Neural cell (in vitro differentiated cells): ENCODE results near the gene STX1A. TPM values are rescaled to one million over a fixed set of nuclear protein-coding genes. Genes with fewer than 3 reads are reported as not detected.

Experiments
- H2AFZ ChIP-seq: fragments of 200-600, 300-800 bp; sonication (generic), shearing (Covaris generic); 2 replicates; pipeline ENCODE4 v1.6.0; 2014; ENCODE audit warnings: low read depth, mild to moderate bottlenecking, antibody characterized with exemption, low read length, moderate library complexity
- H3F3A ChIP-seq: fragments of 200-600 bp; shearing (Covaris generic); 2 replicates; pipeline ENCODE4 v1.6.1; 2016; ENCODE audit warnings: mild to moderate bottlenecking, moderate library complexity, mixed read lengths, antibody characterized with exemption, low read length; ENCODE audit not compliant: insufficient read depth, poor library complexity, severe bottlenecking
- H3K27ac ChIP-seq: fragments of 200-600, 300-800 bp; sonication (generic), shearing (Covaris generic); 2 replicates; pipeline ENCODE4 v1.5.1; 2014; ENCODE audit warnings: mild to moderate bottlenecking, low read length, moderate library complexity
- H3K27me3 ChIP-seq: fragments of 300-800, 200-600 bp; sonication (generic), shearing (Covaris generic); 2 replicates; pipeline ENCODE4 v1.6.0; 2014; ENCODE audit warnings: mild to moderate bottlenecking, low read depth, low read length, moderate library complexity; ENCODE audit not compliant: insufficient read depth
- H3K36me3 ChIP-seq: fragments of 300-800, 200-600 bp; sonication (generic), shearing (Covaris generic); 2 replicates; pipeline ENCODE4 v1.5.1; 2014; ENCODE audit warnings: mild to moderate bottlenecking, antibody characterized with exemption, low read length, moderate library complexity; ENCODE audit not compliant: insufficient read depth
- H3K4me2 ChIP-seq: fragments of 300-800, 200-600 bp; sonication (generic), shearing (Covaris generic); 2 replicates; pipeline ENCODE4 v1.6.0; 2014; ENCODE audit warnings: mild to moderate bottlenecking, low read length
- H3K4me3 ChIP-seq: fragments of 300-800, 200-600 bp; sonication (generic), shearing (Covaris generic); 2 replicates; pipeline ENCODE4 v1.5.1; 2014; ENCODE audit warnings: mild to moderate bottlenecking, low read length, moderate library complexity
- H3K79me2 ChIP-seq: fragments of 200-600 bp; shearing (Covaris generic); replicated peaks from 2 replicates; pipeline ENCODE4 v1.6.0; 2014; ENCODE audit warnings: mild to moderate bottlenecking, low read length, moderate library complexity; ENCODE audit not compliant: insufficient read depth
- H3K9ac ChIP-seq: fragments of 300-800, 200-600 bp; sonication (generic), shearing (Covaris generic); 2 replicates; pipeline ENCODE4 v1.6.1; 2016; ENCODE audit warnings: mild to moderate bottlenecking, low read length, mixed read lengths
- H3K9me2 ChIP-seq: fragments of 200-600 bp; shearing (Covaris generic); 2 replicates; pipeline ENCODE4 v1.6.1; 2016; ENCODE audit warnings: mild to moderate bottlenecking, low read length, mixed read lengths; ENCODE audit not compliant: insufficient read depth
- H3K9me3 ChIP-seq: fragments of 200-600, 300-800 bp; sonication (generic), shearing (Covaris generic); 2 replicates; pipeline ENCODE4 v1.6.1; 2016; ENCODE audit warnings: mild to moderate bottlenecking, mixed run types, low read length, moderate library complexity, mixed read lengths
- H4K20me1 ChIP-seq: fragments of 200-600 bp; shearing (Covaris generic); 2 replicates; pipeline ENCODE4 v1.6.1; 2016; ENCODE audit warnings: mild to moderate bottlenecking, mixed run types; ENCODE audit not compliant: insufficient read depth
- EP300 ChIP-seq: fragments of 450-650 bp; conservative IDR thresholded peaks from 2 replicates; pipeline ENCODE4 v1.6.1; 2014; ENCODE audit warnings: antibody characterized with exemption, mild to moderate bottlenecking, moderate library complexity; ENCODE audit not compliant: poor library complexity, severe bottlenecking
- EZH2 ChIP-seq: fragments of 200-600, 300-800 bp; shearing (Covaris generic), sonication (generic); IDR thresholded peaks from 2 replicates; pipeline ENCODE4 v1.6.1; 2014; ENCODE audit warnings: antibody characterized with exemption, low read length, borderline replicate concordance, mild to moderate bottlenecking; ENCODE audit not compliant: insufficient read depth, poor library complexity, severe bottlenecking
- MXI1 ChIP-seq: fragments of 450-650 bp; conservative IDR thresholded peaks from 2 replicates; pipeline ENCODE4 v1.6.1; 2014; ENCODE audit warnings: antibody characterized with exemption, mild to moderate bottlenecking; ENCODE audit not compliant: poor library complexity, severe bottlenecking
- POLR2AphosphoS5 ChIP-seq: IDR thresholded peaks from 2 replicates; pipeline ENCODE4 v1.6.1; 2012
- RAD21 ChIP-seq: fragments of 450-650 bp; conservative IDR thresholded peaks from 2 replicates; pipeline ENCODE4 v1.6.1; 2014; ENCODE audit warnings: antibody characterized with exemption, mild to moderate bottlenecking, moderate library complexity
- SMC3 ChIP-seq: fragments of 450-650 bp; conservative IDR thresholded peaks from 2 replicates; pipeline ENCODE4 v1.6.1; 2014; ENCODE audit warnings: antibody characterized with exemption, mild to moderate bottlenecking, moderate library complexity; ENCODE audit not compliant: poor library complexity
- TAF1 ChIP-seq: IDR thresholded peaks from 2 replicates; pipeline ENCODE4 v1.6.1; 2012; ENCODE audit warnings: low read depth
- polyA plus RNA-seq: library from polyadenylated mRNA; depleted of rRNA; stranded (reverse); fragments of >200 nt; gene quantifications from 2 replicates; pipeline ENCODE4 v1.2.3, GENCODE V29; 2014
- TF ChIP-seq, protein P1 (sequence below): fragments of 450-650 bp; IDR thresholded peaks from 2 replicates; pipeline ENCODE4 v1.5.1; 2014; ENCODE audit warnings: antibody characterized with exemption, mild to moderate bottlenecking, moderate library complexity; ENCODE audit not compliant: poor library complexity, severe bottlenecking
- TF ChIP-seq, protein P2 (sequence below): IDR thresholded peaks from 2 replicates; pipeline ENCODE4 v1.6.1; 2012; ENCODE audit warnings: borderline replicate concordance

Gene STX1A
- polyA plus RNA-seq, 1 donor from 2014 or later, result 123 TPM

DNA sequence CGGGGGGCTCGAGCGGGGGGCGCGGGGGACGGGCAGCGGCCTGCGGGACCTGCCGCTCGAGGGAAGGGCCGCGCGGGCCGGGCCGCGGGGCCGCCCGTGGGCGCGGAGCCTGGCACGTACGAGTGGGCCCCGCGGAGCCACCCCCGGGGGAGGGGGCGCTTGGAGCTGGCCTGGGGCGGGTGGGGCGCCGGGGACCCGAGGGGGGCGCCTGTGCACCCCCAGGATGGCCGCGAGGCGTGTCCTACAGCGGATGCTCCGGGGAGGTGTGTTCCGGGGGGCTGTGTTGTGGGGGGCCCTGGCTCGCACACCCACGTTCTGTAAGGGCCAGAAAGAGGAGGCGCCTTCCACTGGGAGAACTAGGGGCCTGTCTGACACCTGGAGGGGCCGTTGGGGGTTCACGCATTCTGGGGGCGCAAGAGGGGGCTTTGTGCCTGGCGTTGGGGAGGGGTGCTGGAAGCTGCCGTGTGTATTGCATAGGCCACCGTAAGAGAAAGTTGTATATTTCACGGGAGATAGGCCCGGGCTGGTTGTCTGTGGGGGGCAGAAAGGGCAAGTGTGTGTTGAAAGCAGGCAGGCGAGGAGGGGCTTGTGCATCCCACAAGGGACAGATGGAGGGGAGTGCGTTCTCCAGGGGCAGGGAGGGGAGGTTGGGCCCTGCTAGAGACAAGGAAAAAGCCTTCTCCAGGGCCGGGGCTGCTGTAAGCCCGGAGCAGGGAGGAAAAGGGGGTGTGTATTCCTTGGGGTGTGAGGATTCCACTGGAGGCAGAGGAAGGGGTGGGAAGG, 51.2 kb downstream of the STX1A start:
- TF ChIP-seq POLR2AphosphoS5 (peak; percentile 31), EZH2 (no peak), MXI1 (no peak), TAF1 (peak; percentile 66), EP300 (no peak), SMC3 (no peak)
- TF ChIP-seq, protein P1, sequence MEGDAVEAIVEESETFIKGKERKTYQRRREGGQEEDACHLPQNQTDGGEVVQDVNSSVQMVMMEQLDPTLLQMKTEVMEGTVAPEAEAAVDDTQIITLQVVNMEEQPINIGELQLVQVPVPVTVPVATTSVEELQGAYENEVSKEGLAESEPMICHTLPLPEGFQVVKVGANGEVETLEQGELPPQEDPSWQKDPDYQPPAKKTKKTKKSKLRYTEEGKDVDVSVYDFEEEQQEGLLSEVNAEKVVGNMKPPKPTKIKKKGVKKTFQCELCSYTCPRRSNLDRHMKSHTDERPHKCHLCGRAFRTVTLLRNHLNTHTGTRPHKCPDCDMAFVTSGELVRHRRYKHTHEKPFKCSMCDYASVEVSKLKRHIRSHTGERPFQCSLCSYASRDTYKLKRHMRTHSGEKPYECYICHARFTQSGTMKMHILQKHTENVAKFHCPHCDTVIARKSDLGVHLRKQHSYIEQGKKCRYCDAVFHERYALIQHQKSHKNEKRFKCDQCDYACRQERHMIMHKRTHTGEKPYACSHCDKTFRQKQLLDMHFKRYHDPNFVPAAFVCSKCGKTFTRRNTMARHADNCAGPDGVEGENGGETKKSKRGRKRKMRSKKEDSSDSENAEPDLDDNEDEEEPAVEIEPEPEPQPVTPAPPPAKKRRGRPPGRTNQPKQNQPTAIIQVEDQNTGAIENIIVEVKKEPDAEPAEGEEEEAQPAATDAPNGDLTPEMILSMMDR, result no peak
- TF ChIP-seq, protein P2, sequence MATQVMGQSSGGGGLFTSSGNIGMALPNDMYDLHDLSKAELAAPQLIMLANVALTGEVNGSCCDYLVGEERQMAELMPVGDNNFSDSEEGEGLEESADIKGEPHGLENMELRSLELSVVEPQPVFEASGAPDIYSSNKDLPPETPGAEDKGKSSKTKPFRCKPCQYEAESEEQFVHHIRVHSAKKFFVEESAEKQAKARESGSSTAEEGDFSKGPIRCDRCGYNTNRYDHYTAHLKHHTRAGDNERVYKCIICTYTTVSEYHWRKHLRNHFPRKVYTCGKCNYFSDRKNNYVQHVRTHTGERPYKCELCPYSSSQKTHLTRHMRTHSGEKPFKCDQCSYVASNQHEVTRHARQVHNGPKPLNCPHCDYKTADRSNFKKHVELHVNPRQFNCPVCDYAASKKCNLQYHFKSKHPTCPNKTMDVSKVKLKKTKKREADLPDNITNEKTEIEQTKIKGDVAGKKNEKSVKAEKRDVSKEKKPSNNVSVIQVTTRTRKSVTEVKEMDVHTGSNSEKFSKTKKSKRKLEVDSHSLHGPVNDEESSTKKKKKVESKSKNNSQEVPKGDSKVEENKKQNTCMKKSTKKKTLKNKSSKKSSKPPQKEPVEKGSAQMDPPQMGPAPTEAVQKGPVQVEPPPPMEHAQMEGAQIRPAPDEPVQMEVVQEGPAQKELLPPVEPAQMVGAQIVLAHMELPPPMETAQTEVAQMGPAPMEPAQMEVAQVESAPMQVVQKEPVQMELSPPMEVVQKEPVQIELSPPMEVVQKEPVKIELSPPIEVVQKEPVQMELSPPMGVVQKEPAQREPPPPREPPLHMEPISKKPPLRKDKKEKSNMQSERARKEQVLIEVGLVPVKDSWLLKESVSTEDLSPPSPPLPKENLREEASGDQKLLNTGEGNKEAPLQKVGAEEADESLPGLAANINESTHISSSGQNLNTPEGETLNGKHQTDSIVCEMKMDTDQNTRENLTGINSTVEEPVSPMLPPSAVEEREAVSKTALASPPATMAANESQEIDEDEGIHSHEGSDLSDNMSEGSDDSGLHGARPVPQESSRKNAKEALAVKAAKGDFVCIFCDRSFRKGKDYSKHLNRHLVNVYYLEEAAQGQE, result peak; percentile 30
- H3K36me3 ChIP-seq, result no peaks in the 10 kb centered on the region
- H3F3A ChIP-seq, result no peaks in the 10 kb centered on the region
- H4K20me1 ChIP-seq, result no peaks in the 10 kb centered on the region
- H3K27me3 ChIP-seq, result no peaks in the 10 kb centered on the region
- H3K9me2 ChIP-seq, result no peaks in the 10 kb centered on the region
- H3K79me2 ChIP-seq, result peaks cover 18% of the 10 kb centered on the region
- peak overlapping the region; percentile 72 for H3K27ac ChIP-seq
- peak overlapping the region; percentile 85 for H3K9ac ChIP-seq
- peak overlapping the region; percentile 35 for H3K4me2 ChIP-seq
- H3K4me3 ChIP-seq, result peak overlapping the region; percentile 71
- H2AFZ ChIP-seq, result peak overlapping the region; percentile 61
- no peaks in the 10 kb centered on the region for H3K9me3 ChIP-seq

DNA sequence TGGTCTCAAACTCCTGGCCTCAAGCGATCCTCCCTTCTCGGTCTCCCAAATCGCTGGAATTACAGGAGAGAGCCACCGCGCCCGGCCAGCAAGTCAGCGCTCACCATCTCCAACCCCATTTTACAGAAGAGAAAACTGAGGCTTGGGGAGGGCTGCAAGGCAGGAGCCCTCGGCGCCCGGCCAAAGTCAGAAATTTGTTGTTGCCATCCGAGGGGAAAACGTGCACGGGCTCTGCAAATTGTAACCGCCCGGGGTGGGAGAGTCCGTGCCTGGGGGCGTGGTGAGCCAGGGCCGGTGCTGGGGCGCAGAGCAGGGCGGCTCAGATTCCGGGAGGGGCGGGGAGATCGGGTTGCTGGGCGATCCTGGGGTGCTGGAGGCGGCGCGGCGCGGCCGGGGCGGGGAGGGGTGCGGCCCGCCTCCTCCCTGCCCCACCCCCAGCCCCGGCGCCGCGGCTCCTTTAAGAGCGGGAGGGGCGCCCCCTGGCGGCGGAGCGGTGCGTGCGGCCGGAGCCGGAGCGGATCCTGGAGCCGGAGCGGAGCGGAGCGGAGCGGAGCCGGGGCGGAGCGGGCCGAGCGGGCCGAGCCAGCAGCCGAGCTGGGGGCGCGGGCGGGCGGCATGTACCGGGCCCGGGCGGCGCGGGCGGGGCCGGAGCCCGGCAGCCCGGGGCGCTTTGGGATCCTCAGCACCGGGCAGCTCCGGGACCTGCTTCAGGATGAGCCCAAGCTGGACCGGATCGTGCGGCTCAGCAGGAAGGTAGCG, 51.9 kb downstream of the STX1A start, which contains the start of gene VPS37D:
Gene VPS37D (plus strand): TSS at position 488 of the 759 bp plus-strand sequence. CDS start 128 bp downstream, at position 616.
- H3K4me2 ChIP-seq, result peak within 1 kb of the TSS; percentile 35
- H3F3A ChIP-seq, result no peaks in the 10 kb centered on the region
- H3K4me3 ChIP-seq, result peak within 1 kb of the TSS; percentile 71
- peak within 1 kb of the TSS; percentile 72 for H3K27ac ChIP-seq
- no peaks in the 10 kb centered on the region for H3K36me3 ChIP-seq
- no peaks in the 10 kb centered on the region for H3K27me3 ChIP-seq
- H3K9me2 ChIP-seq, result no peaks in the 10 kb centered on the region
- peaks cover 18% of the 10 kb centered on the region for H3K79me2 ChIP-seq
- peak within 1 kb of the TSS; percentile 85 for H3K9ac ChIP-seq
- H4K20me1 ChIP-seq, result no peaks in the 10 kb centered on the region
- peak within 1 kb of the TSS; percentile 61 for H2AFZ ChIP-seq
- TF ChIP-seq EZH2 (no peak), EP300 (peak; percentile 43), TAF1 (no peak), SMC3 (peak; percentile 68), POLR2AphosphoS5 (peak; percentile 45), RAD21 (peak; percentile 59), MXI1 (peak; percentile 51)
- TF ChIP-seq, protein P1, result peak; percentile 90
- TF ChIP-seq, protein P2, result no peak
- no peaks in the 10 kb centered on the region for H3K9me3 ChIP-seq
